Measurements from ENCODE around the gene MYOCOS. TPM values are rescaled to one million over a fixed set of nuclear protein-coding genes. Genes with fewer than 3 reads are reported as not detected.
"Not testable (repeated sequence)": the region's sequence is repeated elsewhere in the genome, so short reads cannot be mapped to it uniquely, and the experiment has no call there.

The MYOCOS gene
- total RNA-seq, 1 donor: under 0.01 TPM

- DNase-seq (ENCODE audit: low read depth in 2 of 3, low spot score in 2 of 3): not testable (repeated sequence)
These were observed 34.2 kb downstream of the MYOCOS start for GRCh38 chr1:171656206-171656605.

- DNase-seq (ENCODE audit: low read depth in 2 of 3, low spot score in 2 of 3): no peak
These were observed 39.1 kb downstream of the MYOCOS start for GRCh38 chr1:171661076-171661650.

GRCh38 chr1:171663036-171663853 is 41.2 kb downstream of the MYOCOS start:
- DNase-seq (ENCODE audit: low read depth in 2 of 3, low spot score in 2 of 3): no peak

GRCh38 chr1:171663854-171664575 is 42.0 kb downstream of the MYOCOS start:
- peak in 1 of 3 donors; percentile 38 for DNase-seq (ENCODE audit: low read depth in 2 of 3, low spot score in 2 of 3)

- no peak for DNase-seq (ENCODE audit: low read depth in 2 of 3, low spot score in 2 of 3)
These were observed 42.9 kb downstream of the MYOCOS start for GRCh38 chr1:171664976-171665375.

- no peak for DNase-seq (ENCODE audit: low read depth in 2 of 3, low spot score in 2 of 3)
These were observed 44.2 kb downstream of the MYOCOS start for GRCh38 chr1:171666114-171666769.

GRCh38 chr1:171668372-171668771 is 46.3 kb downstream of the MYOCOS start:
- no peak for DNase-seq (ENCODE audit: low read depth in 2 of 3, low spot score in 2 of 3)

GRCh38 chr1:171670739-171671138 is 48.7 kb downstream of the MYOCOS start:
- no peak for DNase-seq (ENCODE audit: low read depth in 2 of 3, low spot score in 2 of 3)

GRCh38 chr1:171674431-171675405 is 52.7 kb downstream of the MYOCOS start:
- DNase-seq (ENCODE audit: low read depth in 2 of 3, low spot score in 2 of 3): no peak

Other genes starting within 250 kb of the MYOCOS start
- 45.2 TPM for gene PRRC2C, start 136.7 kb upstream of the MYOCOS start, total RNA-seq
- 0.27 TPM for gene MYOC, start 30.4 kb downstream of the MYOCOS start, total RNA-seq
- gene VAMP4, start 119.8 kb downstream of the MYOCOS start, total RNA-seq: 4.8 TPM
- 33.1 TPM for gene METTL13, start 159.4 kb downstream of the MYOCOS start, total RNA-seq
- 4.0 TPM for gene DNM3, start 219.3 kb downstream of the MYOCOS start, total RNA-seq

Data from hematopoietic multipotent progenitor cell (in vitro differentiated cells).